ENCODE data around the gene CLCA4. TPM values are rescaled to one million over a fixed set of nuclear protein-coding genes. Genes with fewer than 3 reads are reported as not detected.

Gene CLCA4
- total and polyA plus RNA-seq, 2 of the 4 experiments (the other 2 are of a cell fraction): not detected

DNA sequence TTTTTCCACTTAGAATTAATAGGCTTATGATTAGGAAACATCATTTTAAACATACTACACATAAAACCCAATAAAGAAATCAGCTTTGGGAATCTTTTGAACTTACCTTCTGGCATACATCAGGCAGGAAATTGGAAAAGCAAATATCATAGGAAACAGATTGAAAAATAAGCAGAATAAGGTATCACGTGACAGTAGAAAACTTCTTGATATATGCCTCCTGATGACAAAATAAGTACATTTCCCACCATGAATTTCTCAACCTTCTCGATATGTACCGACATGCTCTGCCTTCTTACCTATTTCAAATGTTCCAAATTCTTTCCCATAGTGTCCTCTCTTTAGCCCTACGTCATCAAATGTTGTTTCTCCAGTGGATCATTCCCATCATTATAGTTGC, 72.4 kb downstream of the CLCA4 start:
- no peak overlapping the region for H3K9ac ChIP-seq (ENCODE audit: low read depth, low read length)
- no peak overlapping the region for H2AK9ac ChIP-seq (replicated peaks; ENCODE audit: low read depth, low read length, poor library complexity)
- in situ Hi-C loops (cut with MboI; ENCODE audit: low sequenced_read_pairs): no loop called here
- no peak overlapping the region for H3K14ac ChIP-seq (replicated peaks; ENCODE audit: low read depth, low read length)
- no peaks in the 10 kb centered on the region for H3K79me1 ChIP-seq (ENCODE audit: low read depth in 1 of 2, low read length in 2 of 2)
- no peak overlapping the region for H3K56ac ChIP-seq (ENCODE audit: extremely low read depth, insufficient read depth, low read length)
- no peaks in the 10 kb centered on the region for H3K4me1 ChIP-seq (ENCODE audit: control insufficient read depth, insufficient read depth, low read length)
- no peak for ATAC-seq (ENCODE audit: low read depth)
- no peak overlapping the region for H2BK20ac ChIP-seq (ENCODE audit: low read depth, low read length)
- H3K27me3 ChIP-seq (ENCODE audit: control insufficient read depth, insufficient read depth, low read length): peaks cover 3% of the 10 kb centered on the region; the same call in 1 of the 2 replicates
- no peak overlapping the region for H2AFZ ChIP-seq (replicated peaks; ENCODE audit: low read length, poor library complexity)
- H3K18ac ChIP-seq (ENCODE audit: low read depth, low read length): no peak overlapping the region
- H3K9me1 ChIP-seq (ENCODE audit: insufficient read depth, low read length): no peaks in the 10 kb centered on the region
- H3K36me3 ChIP-seq (ENCODE audit: control insufficient read depth, insufficient read depth, low read length): no peaks in the 10 kb centered on the region
- no peak overlapping the region for H3K23ac ChIP-seq (ENCODE audit: low read depth, low read length)
- no peak overlapping the region for H4K8ac ChIP-seq (ENCODE audit: low read depth in 2 of 2, low read length in 2 of 2)
- dilution Hi-C loops (cut with HindIII; ENCODE audit: low sequenced_read_pairs, unreplicated experiment): no loop called here
- no peak overlapping the region for H2BK5ac ChIP-seq (ENCODE audit: low read depth, low read length, poor library complexity, severe bottlenecking)
- H3K9me3 ChIP-seq (ENCODE audit: control insufficient read depth, insufficient read depth, low read length): no peaks in the 10 kb centered on the region
- no peak overlapping the region for H2AK5ac ChIP-seq (ENCODE audit: low read depth, low read length)
- H4K20me1 ChIP-seq (ENCODE audit: insufficient read depth, low read length): no peaks in the 10 kb centered on the region
- ChIA-PET CTCF (interaction anchor here (0.6 kb wide), 1 partner anchor 530 kb away, joined by 7 read pairs; no protein-coding TSS in a partner anchor), POLR2A (ENCODE audit: unreplicated experiment) (no interaction called here)
- no peak overlapping the region for H2BK15ac ChIP-seq (ENCODE audit: low read depth, low read length)
- no peak overlapping the region for H3K4me2 ChIP-seq (ENCODE audit: low read depth, low read length)
- H3K4me3 ChIP-seq (ENCODE audit: insufficient read depth, low read depth, low read length): no peak overlapping the region
- BruUV-seq (replicated peaks): no TSS peak
- intact Hi-C loops (cut with micrococcal nuclease): no loop called here
- no peak overlapping the region for H4K5ac ChIP-seq (ENCODE audit: low read depth, low read length)
- TF ChIP-seq, protein P1, sequence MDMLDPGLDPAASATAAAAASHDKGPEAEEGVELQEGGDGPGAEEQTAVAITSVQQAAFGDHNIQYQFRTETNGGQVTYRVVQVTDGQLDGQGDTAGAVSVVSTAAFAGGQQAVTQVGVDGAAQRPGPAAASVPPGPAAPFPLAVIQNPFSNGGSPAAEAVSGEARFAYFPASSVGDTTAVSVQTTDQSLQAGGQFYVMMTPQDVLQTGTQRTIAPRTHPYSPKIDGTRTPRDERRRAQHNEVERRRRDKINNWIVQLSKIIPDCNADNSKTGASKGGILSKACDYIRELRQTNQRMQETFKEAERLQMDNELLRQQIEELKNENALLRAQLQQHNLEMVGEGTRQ (IDR thresholded peaks at IDR 0.05; ENCODE audit: low read depth, low read length): no peak
- TF ChIP-seq, protein P2, sequence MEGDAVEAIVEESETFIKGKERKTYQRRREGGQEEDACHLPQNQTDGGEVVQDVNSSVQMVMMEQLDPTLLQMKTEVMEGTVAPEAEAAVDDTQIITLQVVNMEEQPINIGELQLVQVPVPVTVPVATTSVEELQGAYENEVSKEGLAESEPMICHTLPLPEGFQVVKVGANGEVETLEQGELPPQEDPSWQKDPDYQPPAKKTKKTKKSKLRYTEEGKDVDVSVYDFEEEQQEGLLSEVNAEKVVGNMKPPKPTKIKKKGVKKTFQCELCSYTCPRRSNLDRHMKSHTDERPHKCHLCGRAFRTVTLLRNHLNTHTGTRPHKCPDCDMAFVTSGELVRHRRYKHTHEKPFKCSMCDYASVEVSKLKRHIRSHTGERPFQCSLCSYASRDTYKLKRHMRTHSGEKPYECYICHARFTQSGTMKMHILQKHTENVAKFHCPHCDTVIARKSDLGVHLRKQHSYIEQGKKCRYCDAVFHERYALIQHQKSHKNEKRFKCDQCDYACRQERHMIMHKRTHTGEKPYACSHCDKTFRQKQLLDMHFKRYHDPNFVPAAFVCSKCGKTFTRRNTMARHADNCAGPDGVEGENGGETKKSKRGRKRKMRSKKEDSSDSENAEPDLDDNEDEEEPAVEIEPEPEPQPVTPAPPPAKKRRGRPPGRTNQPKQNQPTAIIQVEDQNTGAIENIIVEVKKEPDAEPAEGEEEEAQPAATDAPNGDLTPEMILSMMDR (conservative IDR thresholded peaks at IDR 0.05; ENCODE audit: low read depth, low read length): no peak
- no peak for TF ChIP-seq NFE2L2 (IDR thresholded peaks at IDR 0.05; ENCODE audit: low read depth, low read length)
- TF ChIP-seq RFX5 (IDR thresholded peaks at IDR 0.05; ENCODE audit: low read depth, low read length): no peak
- TF ChIP-seq SMC3 (IDR thresholded peaks at IDR 0.05; ENCODE audit: low read depth, low read length): no peak
- TF ChIP-seq POLR2A (IDR thresholded peaks at IDR 0.05; ENCODE audit: low read depth, low read length): no peak
- no peak for TF ChIP-seq RAD21 (IDR thresholded peaks at IDR 0.05; ENCODE audit: low read length)
- no peak for TF ChIP-seq MXI1 (IDR thresholded peaks at IDR 0.05; ENCODE audit: borderline replicate concordance, low read depth, low read length)
- no peak for TF ChIP-seq MAZ (IDR thresholded peaks at IDR 0.05; ENCODE audit: borderline replicate concordance, low read depth, low read length)
- TF ChIP-seq CHD1 (IDR thresholded peaks at IDR 0.05; ENCODE audit: low read depth, low read length): no peak
- TF ChIP-seq MAFK (IDR thresholded peaks at IDR 0.05; ENCODE audit: low read depth, low read length): no peak
- TF ChIP-seq, protein P3, sequence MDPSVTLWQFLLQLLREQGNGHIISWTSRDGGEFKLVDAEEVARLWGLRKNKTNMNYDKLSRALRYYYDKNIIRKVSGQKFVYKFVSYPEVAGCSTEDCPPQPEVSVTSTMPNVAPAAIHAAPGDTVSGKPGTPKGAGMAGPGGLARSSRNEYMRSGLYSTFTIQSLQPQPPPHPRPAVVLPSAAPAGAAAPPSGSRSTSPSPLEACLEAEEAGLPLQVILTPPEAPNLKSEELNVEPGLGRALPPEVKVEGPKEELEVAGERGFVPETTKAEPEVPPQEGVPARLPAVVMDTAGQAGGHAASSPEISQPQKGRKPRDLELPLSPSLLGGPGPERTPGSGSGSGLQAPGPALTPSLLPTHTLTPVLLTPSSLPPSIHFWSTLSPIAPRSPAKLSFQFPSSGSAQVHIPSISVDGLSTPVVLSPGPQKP (IDR thresholded peaks at IDR 0.05; ENCODE audit: borderline replicate concordance, low read depth, low read length): no peak
- no peak for TF ChIP-seq CEBPB (IDR thresholded peaks at IDR 0.05; ENCODE audit: low read depth, low read length)
- no peak for TF ChIP-seq RCOR1 (IDR thresholded peaks at IDR 0.05; ENCODE audit: insufficient replicate concordance, low read length)
- no peak for TF ChIP-seq BHLHE40 (IDR thresholded peaks at IDR 0.05; ENCODE audit: low read depth, low read length)
- TF ChIP-seq FOS (IDR thresholded peaks at IDR 0.05; ENCODE audit: low read depth, low read length): no peak
- no peak overlapping the region for H3K27ac ChIP-seq (ENCODE audit: insufficient read depth, low read length)
- no peak overlapping the region for H2BK120ac ChIP-seq (ENCODE audit: low read depth, low read length)
- no peak overlapping the region for H4K91ac ChIP-seq (ENCODE audit: insufficient read depth, low read depth, low read length)
- DNase-seq: no peak
- 61% methylated on average over 3 of the region's 4 CpGs; no CpG with 5 or more reads in 1 of the 2 experiments for WGBS, 2 experiments (ENCODE audit: extremely low coverage in 2 of 2, insufficient read length in 1 of 2)
- H3K4ac ChIP-seq (ENCODE audit: low read depth, low read length): no peak overlapping the region
